ENCODE measurements around the gene PTRH1.

DNA sequence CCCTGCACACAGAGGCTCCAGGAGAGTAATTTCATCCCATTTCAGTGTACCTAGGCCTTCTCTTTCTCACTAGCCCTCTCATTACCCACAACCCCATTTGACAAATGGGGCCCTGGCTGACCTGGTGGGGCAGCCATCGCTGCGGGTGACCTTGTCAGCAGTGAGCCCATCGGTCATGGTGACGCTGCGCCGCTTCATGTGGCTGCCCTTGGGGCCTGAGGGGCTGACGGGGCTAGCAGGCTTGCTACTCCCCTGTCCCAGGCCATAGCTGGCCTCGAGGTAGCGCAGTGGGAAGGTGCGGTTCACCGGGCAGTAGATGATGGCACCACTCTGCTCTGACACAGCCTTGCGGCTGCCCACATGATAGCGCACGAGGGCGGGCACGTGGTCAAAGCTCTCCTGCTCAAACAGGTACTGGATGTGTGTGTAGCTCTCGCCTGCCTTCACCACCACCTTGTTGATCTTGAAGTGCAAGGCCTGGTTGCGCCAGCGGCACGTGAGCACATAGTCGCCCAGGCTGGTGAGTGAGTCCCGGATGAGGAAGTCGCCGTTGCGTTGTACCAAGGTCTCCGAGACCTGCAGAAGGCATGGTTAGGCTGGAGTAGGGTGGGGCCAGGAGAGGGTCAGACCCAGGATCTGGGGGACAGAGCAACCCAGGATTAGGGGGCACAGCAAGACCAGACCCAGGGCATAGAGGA, 33.8 kb upstream of the PTRH1 start:
- TF ChIP-seq, protein P1, sequence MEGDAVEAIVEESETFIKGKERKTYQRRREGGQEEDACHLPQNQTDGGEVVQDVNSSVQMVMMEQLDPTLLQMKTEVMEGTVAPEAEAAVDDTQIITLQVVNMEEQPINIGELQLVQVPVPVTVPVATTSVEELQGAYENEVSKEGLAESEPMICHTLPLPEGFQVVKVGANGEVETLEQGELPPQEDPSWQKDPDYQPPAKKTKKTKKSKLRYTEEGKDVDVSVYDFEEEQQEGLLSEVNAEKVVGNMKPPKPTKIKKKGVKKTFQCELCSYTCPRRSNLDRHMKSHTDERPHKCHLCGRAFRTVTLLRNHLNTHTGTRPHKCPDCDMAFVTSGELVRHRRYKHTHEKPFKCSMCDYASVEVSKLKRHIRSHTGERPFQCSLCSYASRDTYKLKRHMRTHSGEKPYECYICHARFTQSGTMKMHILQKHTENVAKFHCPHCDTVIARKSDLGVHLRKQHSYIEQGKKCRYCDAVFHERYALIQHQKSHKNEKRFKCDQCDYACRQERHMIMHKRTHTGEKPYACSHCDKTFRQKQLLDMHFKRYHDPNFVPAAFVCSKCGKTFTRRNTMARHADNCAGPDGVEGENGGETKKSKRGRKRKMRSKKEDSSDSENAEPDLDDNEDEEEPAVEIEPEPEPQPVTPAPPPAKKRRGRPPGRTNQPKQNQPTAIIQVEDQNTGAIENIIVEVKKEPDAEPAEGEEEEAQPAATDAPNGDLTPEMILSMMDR (IDR thresholded peaks at IDR 0.05; ENCODE audit: borderline replicate concordance, extremely low read depth, low read length, poor library complexity, severe bottlenecking), result no peak
- no peak for TF ChIP-seq EZH2 (IDR thresholded peaks at IDR 0.05; ENCODE audit: borderline replicate concordance, low read depth, low read length, severe bottlenecking)
